GM23248 (cell line): Measurements from ENCODE around the gene KIFC3.

ENCODE experiments used
- EZH2 ChIP-seq: fragments of 200-600 bp; sonication (generic); IDR thresholded peaks from 2 replicates; pipeline ENCODE4 v1.6.1; 2018; ENCODE audit warnings: antibody characterized with exemption, mild to moderate bottlenecking; ENCODE audit not compliant: insufficient read depth, poor library complexity, severe bottlenecking
- EZH2phosphoT487 ChIP-seq: fragments of 200-600 bp; sonication (generic); IDR thresholded peaks from 2 replicates; pipeline ENCODE4 v1.6.1; 2018; ENCODE audit warnings: antibody characterized with exemption, moderate library complexity, mild to moderate bottlenecking, low read depth; ENCODE audit not compliant: insufficient read depth

DNA sequence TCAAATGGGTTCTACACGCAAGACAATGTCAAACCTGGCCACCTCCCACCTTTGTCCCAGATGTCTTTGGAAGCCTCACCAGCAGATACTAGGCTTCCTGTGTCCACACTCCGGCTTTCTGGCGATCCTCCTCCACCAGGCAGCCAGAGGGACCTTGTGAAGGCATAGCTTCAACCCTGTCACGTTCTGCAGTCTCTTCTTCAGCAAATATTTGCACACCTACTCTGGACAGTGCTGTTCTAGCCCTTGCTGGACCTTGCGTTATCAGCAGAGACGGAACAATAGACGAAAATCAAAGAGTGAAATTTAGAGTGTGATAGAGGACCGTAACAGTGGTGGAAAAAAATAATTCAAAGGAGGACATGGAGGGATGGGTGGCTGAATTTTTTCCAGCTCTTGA, 38.5 kb upstream of the KIFC3 start:
- TF ChIP-seq EZH2 (no peak), EZH2phosphoT487 (no peak)
